CD8-positive, alpha-beta memory T cell (primary cell): ENCODE data around the gene RHOF. TPM values are rescaled to one million over a fixed set of nuclear protein-coding genes. Genes with fewer than 3 reads are reported as not detected.

ENCODE experiments used
- CTCF ChIA-PET: fragments of 350-600 bp; sonication (Branson Sonifier 250); formaldehyde crosslinking; loops from one replicate; lab custom pipeline; 2021; ENCODE audit warnings: antibody characterized with exemption; lab: Charles Lee
- POLR2A ChIA-PET: fragments of 350-600 bp; sonication (Branson Sonifier 250); formaldehyde crosslinking; loops from one replicate; lab custom pipeline; 2021; ENCODE audit warnings: antibody characterized with exemption; lab: Charles Lee
- DNase-seq, 5 donors: peaks; one replicate each; pipeline versions ENCODE4 v3.0.0 to v3.0.0-alpha.2; 2020 to 2022; ENCODE audit warnings: mixed read lengths in 1 of 5
- H3K27ac ChIP-seq: one replicate; pipeline ENCODE4 v1.7.0; 2013; ENCODE audit warnings: low read depth, mild to moderate bottlenecking, low read length, moderate library complexity
- H3K27me3 ChIP-seq: 2 replicates; pipeline ENCODE4 v1.7.0; 2013; ENCODE audit warnings: low read length, mild to moderate bottlenecking; ENCODE audit not compliant: insufficient read depth, poor library complexity, severe bottlenecking
- H3K36me3 ChIP-seq: 2 replicates; pipeline ENCODE4 v1.7.0; 2013; ENCODE audit warnings: mild to moderate bottlenecking, low read length, moderate library complexity; ENCODE audit not compliant: insufficient read depth
- H3K4me1 ChIP-seq: 2 replicates; pipeline ENCODE4 v1.7.0; 2013; ENCODE audit warnings: mild to moderate bottlenecking, low read length, moderate library complexity; ENCODE audit not compliant: insufficient read depth
- H3K4me3 ChIP-seq: 2 replicates; pipeline ENCODE4 v1.7.0; 2013; ENCODE audit warnings: mild to moderate bottlenecking, low read length
- H3K9me3 ChIP-seq: 2 replicates; pipeline ENCODE4 v1.7.0; 2013; ENCODE audit warnings: mild to moderate bottlenecking, low read length
- H3K27ac Mint-ChIP-seq, 8 donors: one replicate each; pipeline ENCODE4 v1.8.0; 2020 to 2021; ENCODE audit warnings: mixed read lengths in 8 of 8, mild to moderate bottlenecking in 6 of 8, inconsistent platforms in 3 of 8, moderate library complexity in 3 of 8
- H3K27me3 Mint-ChIP-seq, 2 donors: one replicate each; pipeline ENCODE4 v1.8.0; 2020 to 2021; ENCODE audit warnings: mixed read lengths in 2 of 2, mild to moderate bottlenecking in 1 of 2, moderate library complexity in 1 of 2
- H3K36me3 Mint-ChIP-seq, 3 donors: one replicate each; pipeline ENCODE4 v1.8.0; 2020 to 2021; ENCODE audit warnings: mixed read lengths in 3 of 3, inconsistent platforms in 1 of 3, mild to moderate bottlenecking in 1 of 3
- H3K4me1 Mint-ChIP-seq, 3 donors: one replicate each; pipeline ENCODE4 v1.8.0; 2020 to 2021; ENCODE audit warnings: mixed read lengths in 3 of 3, inconsistent platforms in 1 of 3, mild to moderate bottlenecking in 1 of 3
- H3K4me3 Mint-ChIP-seq, 7 donors: one replicate each; pipeline ENCODE4 v1.8.0; 2020 to 2021; ENCODE audit warnings: mixed read lengths in 7 of 7, mild to moderate bottlenecking in 6 of 7, moderate library complexity in 4 of 7, inconsistent platforms in 2 of 7
- H3K9me3 Mint-ChIP-seq, 5 donors: one replicate each; pipeline ENCODE4 v1.8.0; 2020 to 2022; ENCODE audit warnings: mixed read lengths in 5 of 5, mild to moderate bottlenecking in 3 of 5, moderate library complexity in 2 of 5, inconsistent platforms in 1 of 5
- polyA plus RNA-seq: library from polyadenylated mRNA; unstranded; fragments of 300-500 nt; fragmentation: Illumina TruSeq; gene quantifications from one replicate; pipeline ENCODE4 v1.2.3, GENCODE V29; 2021
- total RNA-seq, 2 experiments: library from RNA; stranded (reverse); gene quantifications; one replicate each; pipeline ENCODE4 v1.2.3, GENCODE V29; 2021

RHOF gene
- total and polyA plus RNA-seq, 3 experiments from 2014 or later = 139 to 152 (median 145) TPM

GRCh38 chr12:121819212-121819949 lies 25.9 kb upstream of the RHOF start:
- H3K36me3 Mint-ChIP-seq = peaks cover 6 to 84% (median 14%) of the 10 kb centered on the region in 3 donors
- H3K27ac Mint-ChIP-seq = peak overlapping the region in 1 of 8 donors; percentile 10
- no peaks in the 10 kb centered on the region for H3K9me3 Mint-ChIP-seq
- H3K27me3 Mint-ChIP-seq = no peaks in the 10 kb centered on the region
- DNase-seq = peak in 1 of 5 donors; percentile 34
- H3K9me3 ChIP-seq = no peaks in the 10 kb centered on the region
- H3K27ac ChIP-seq = no peak overlapping the region
- no peak overlapping the region for H3K4me3 Mint-ChIP-seq
- H3K4me3 ChIP-seq = no peak overlapping the region
- ChIA-PET CTCF (interaction anchor here (38.2 kb wide), 1 partner anchor 37 kb away, joined by 1908 read pairs; the partner anchor contains the start of genes RHOF and SETD1B), POLR2A (no interaction called here)
- peaks cover 5 to 15% (median 6%) of the 10 kb centered on the region in 3 donors for H3K4me1 Mint-ChIP-seq
- H3K36me3 ChIP-seq = peaks cover 52% of the 10 kb centered on the region
- no peaks in the 10 kb centered on the region for H3K4me1 ChIP-seq
- H3K27me3 ChIP-seq = no peaks in the 10 kb centered on the region

- POLR2A ChIA-PET = interaction anchor here (0.6 kb wide), 1 partner anchor 21 kb away, joined by 5 read pairs; no protein-coding TSS in a partner anchor
- H3K27ac ChIP-seq = no peak overlapping the region
- Mint-ChIP-seq H3K9me3 (no peaks in the 10 kb centered on the region), H3K4me1 (peaks cover 16 to 28% (median 18%) of the 10 kb centered on the region in 3 donors), H3K36me3 (peaks cover 6 to 86% (median 15%) of the 10 kb centered on the region in 3 donors), H3K4me3 (no peak overlapping the region), H3K27me3 (peaks cover 0 to 2% of the 10 kb centered on the region in 2 donors), H3K27ac (no peak overlapping the region)
- CTCF ChIA-PET = interaction anchor here (38.2 kb wide), 1 partner anchor 35 kb away, joined by 1908 read pairs; the partner anchor contains the start of genes RHOF and SETD1B
- peaks cover 47% of the 10 kb centered on the region for H3K36me3 ChIP-seq
- no peak overlapping the region for H3K4me3 ChIP-seq
- no peaks in the 10 kb centered on the region for H3K27me3 ChIP-seq
- H3K4me1 ChIP-seq = peaks cover 12% of the 10 kb centered on the region
- H3K9me3 ChIP-seq = no peaks in the 10 kb centered on the region
- no peak for DNase-seq
Measured at GRCh38 chr12:121817648-121818043, 24.2 kb upstream of the RHOF start.

GRCh38 chr12:121816925-121817647 lies 23.6 kb upstream of the RHOF start:
- DNase-seq = peak in 1 of 5 donors; percentile 47
- peaks cover 47% of the 10 kb centered on the region for H3K36me3 ChIP-seq
- no peaks in the 10 kb centered on the region for H3K27me3 ChIP-seq
- Mint-ChIP-seq H3K27me3 (peaks cover 0 to 2% of the 10 kb centered on the region in 2 donors), H3K27ac (peak overlapping the region in 1 of 8 donors; percentile 60), H3K4me1 (peaks cover 18 to 33% (median 22%) of the 10 kb centered on the region in 3 donors), H3K4me3 (no peak overlapping the region), H3K9me3 (no peaks in the 10 kb centered on the region), H3K36me3 (peaks cover 6 to 86% (median 11%) of the 10 kb centered on the region in 3 donors)
- H3K9me3 ChIP-seq = no peaks in the 10 kb centered on the region
- ChIA-PET POLR2A (no interaction called here), CTCF (interaction anchor here (38.2 kb wide), 1 partner anchor 35 kb away, joined by 1908 read pairs; the partner anchor contains the start of genes RHOF and SETD1B)
- no peak overlapping the region for H3K4me3 ChIP-seq
- peaks cover 18% of the 10 kb centered on the region for H3K4me1 ChIP-seq
- no peak overlapping the region for H3K27ac ChIP-seq

- no peak overlapping the region for H3K27ac ChIP-seq
- H3K27ac Mint-ChIP-seq = no peak overlapping the region
- no peak for DNase-seq
- H3K4me1 ChIP-seq = peaks cover 33% of the 10 kb centered on the region
- H3K36me3 ChIP-seq = peaks cover 53% of the 10 kb centered on the region
- peaks cover 6 to 86% (median 9%) of the 10 kb centered on the region in 3 donors for H3K36me3 Mint-ChIP-seq
- peaks cover 29 to 49% (median 30%) of the 10 kb centered on the region in 3 donors for H3K4me1 Mint-ChIP-seq
- no peaks in the 10 kb centered on the region for H3K9me3 Mint-ChIP-seq
- POLR2A ChIA-PET = interaction anchor here (0.7 to 2.2 kb wide), 3 partner anchors 12 to 21 kb away, joined by 3 to 7 read pairs (median 6); partner anchors contain the start of gene RHOF
- H3K4me3 Mint-ChIP-seq = peak overlapping the region in 1 of 7 donors; percentile 55
- H3K4me3 ChIP-seq = no peak overlapping the region
- H3K27me3 Mint-ChIP-seq = peaks cover 0 to 2% of the 10 kb centered on the region in 2 donors
- H3K9me3 ChIP-seq = no peaks in the 10 kb centered on the region
- CTCF ChIA-PET = interaction anchor here (1.0 to 38.2 kb wide), 2 partner anchors 9 to 33 kb away, joined by 4 to 1908 read pairs; partner anchors contain the start of genes RHOF and SETD1B
- H3K27me3 ChIP-seq = no peaks in the 10 kb centered on the region
Measured at GRCh38 chr12:121815263-121815662, 21.8 kb upstream of the RHOF start.

- Histone ChIP-seq H3K27me3 (no peaks in the 10 kb centered on the region), H3K9me3 (no peaks in the 10 kb centered on the region), H3K4me1 (peaks cover 33% of the 10 kb centered on the region), H3K27ac (no peak overlapping the region), H3K4me3 (no peak overlapping the region), H3K36me3 (peaks cover 51% of the 10 kb centered on the region)
- H3K27me3 Mint-ChIP-seq = peaks cover 0 to 2% of the 10 kb centered on the region in 2 donors
- peaks cover 6 to 83% (median 11%) of the 10 kb centered on the region in 3 donors for H3K36me3 Mint-ChIP-seq
- no peak for DNase-seq
- H3K9me3 Mint-ChIP-seq = no peaks in the 10 kb centered on the region
- no peak overlapping the region for H3K27ac Mint-ChIP-seq
- H3K4me1 Mint-ChIP-seq = peaks cover 30 to 53% (median 34%) of the 10 kb centered on the region in 3 donors
- H3K4me3 Mint-ChIP-seq = no peak overlapping the region
- ChIA-PET CTCF (interaction anchor here (38.2 kb wide), 1 partner anchor 32 kb away, joined by 1908 read pairs; the partner anchor contains the start of genes RHOF and SETD1B), POLR2A (interaction anchor here (0.8 to 5.5 kb wide), 3 partner anchors 11 to 21 kb away, joined by 3 to 277 read pairs (median 7); partner anchors contain the start of genes RHOF and SETD1B)
Measured at GRCh38 chr12:121814429-121815119, 21.1 kb upstream of the RHOF start.

GRCh38 chr12:121813951-121814350 lies 20.5 kb upstream of the RHOF start:
- H3K36me3 Mint-ChIP-seq = peaks cover 6 to 83% (median 15%) of the 10 kb centered on the region in 3 donors
- H3K4me1 ChIP-seq = peaks cover 33% of the 10 kb centered on the region
- peaks cover 0 to 2% of the 10 kb centered on the region in 2 donors for H3K27me3 Mint-ChIP-seq
- H3K27ac ChIP-seq = no peak overlapping the region
- no peak overlapping the region for H3K4me3 ChIP-seq
- peak overlapping the region in 2 of 8 donors; percentile 86 to 93 for H3K27ac Mint-ChIP-seq
- POLR2A ChIA-PET = interaction anchor here (5.5 kb wide), 1 partner anchor 16 kb away, joined by 277 read pairs; the partner anchor contains the start of genes RHOF and SETD1B
- DNase-seq = no peak
- CTCF ChIA-PET = interaction anchor here (3.7 to 38.2 kb wide), 2 partner anchors 32 to 75 kb away, joined by 22 to 1908 read pairs; partner anchors contain the start of genes PSMD9, RHOF and SETD1B
- no peaks in the 10 kb centered on the region for H3K9me3 ChIP-seq
- H3K27me3 ChIP-seq = no peaks in the 10 kb centered on the region
- no peaks in the 10 kb centered on the region for H3K9me3 Mint-ChIP-seq
- peaks cover 53% of the 10 kb centered on the region for H3K36me3 ChIP-seq
- H3K4me1 Mint-ChIP-seq = peaks cover 33 to 56% (median 39%) of the 10 kb centered on the region in 3 donors
- peak overlapping the region in 5 of 7 donors; percentile 72 to 95 (median 84) for H3K4me3 Mint-ChIP-seq
